ENCODE measurements around the gene SAT1.
"Not testable (repeated sequence)": the region's sequence is repeated elsewhere in the genome, so short reads cannot be mapped to it uniquely, and the experiment has no call there.

The SAT1 gene

GRCh38 chrX:23765449-23765848 lies 17.5 kb upstream of the SAT1 start:
- TF ChIP-seq CTCF (IDR thresholded peaks at IDR 0.05; ENCODE audit: borderline replicate concordance, insufficient read depth, low read depth, low read length) = no peak
- H3K4me3 ChIP-seq (ENCODE audit: low read depth, low read length) = no peak overlapping the region

- H3K4me3 ChIP-seq (ENCODE audit: low read depth, low read length) = no peak overlapping the region
- TF ChIP-seq CTCF (IDR thresholded peaks at IDR 0.05; ENCODE audit: borderline replicate concordance, insufficient read depth, low read depth, low read length) = no peak
Observed at GRCh38 chrX:23765868-23766267, 17.1 kb upstream of the SAT1 start.

- H3K4me3 ChIP-seq (ENCODE audit: low read depth, low read length) = peak overlapping the region; percentile 35
- no peak for TF ChIP-seq CTCF (IDR thresholded peaks at IDR 0.05; ENCODE audit: borderline replicate concordance, insufficient read depth, low read depth, low read length)
Observed at GRCh38 chrX:23766650-23767551, 16.1 kb upstream of the SAT1 start.

- H3K4me3 ChIP-seq (ENCODE audit: low read depth, low read length) = no peak overlapping the region
- TF ChIP-seq CTCF (IDR thresholded peaks at IDR 0.05; ENCODE audit: borderline replicate concordance, insufficient read depth, low read depth, low read length) = no peak
Observed at GRCh38 chrX:23770142-23770541, 12.8 kb upstream of the SAT1 start.

GRCh38 chrX:23771086-23771485 lies 11.9 kb upstream of the SAT1 start:
- not testable (repeated sequence) for H3K4me3 ChIP-seq (ENCODE audit: low read depth, low read length)

- no peak for TF ChIP-seq CTCF (IDR thresholded peaks at IDR 0.05; ENCODE audit: borderline replicate concordance, insufficient read depth, low read depth, low read length)
- H3K4me3 ChIP-seq (ENCODE audit: low read depth, low read length) = no peak overlapping the region
Observed at GRCh38 chrX:23773601-23774175, 9.3 kb upstream of the SAT1 start.

GRCh38 chrX:23776363-23776762 lies 6.6 kb upstream of the SAT1 start:
- no peak overlapping the region for H3K4me3 ChIP-seq (ENCODE audit: low read depth, low read length)
- no peak for TF ChIP-seq CTCF (IDR thresholded peaks at IDR 0.05; ENCODE audit: borderline replicate concordance, insufficient read depth, low read depth, low read length)

Measured in GM12875 (cell line).